ENCODE results near the gene XCL2.

DNA sequence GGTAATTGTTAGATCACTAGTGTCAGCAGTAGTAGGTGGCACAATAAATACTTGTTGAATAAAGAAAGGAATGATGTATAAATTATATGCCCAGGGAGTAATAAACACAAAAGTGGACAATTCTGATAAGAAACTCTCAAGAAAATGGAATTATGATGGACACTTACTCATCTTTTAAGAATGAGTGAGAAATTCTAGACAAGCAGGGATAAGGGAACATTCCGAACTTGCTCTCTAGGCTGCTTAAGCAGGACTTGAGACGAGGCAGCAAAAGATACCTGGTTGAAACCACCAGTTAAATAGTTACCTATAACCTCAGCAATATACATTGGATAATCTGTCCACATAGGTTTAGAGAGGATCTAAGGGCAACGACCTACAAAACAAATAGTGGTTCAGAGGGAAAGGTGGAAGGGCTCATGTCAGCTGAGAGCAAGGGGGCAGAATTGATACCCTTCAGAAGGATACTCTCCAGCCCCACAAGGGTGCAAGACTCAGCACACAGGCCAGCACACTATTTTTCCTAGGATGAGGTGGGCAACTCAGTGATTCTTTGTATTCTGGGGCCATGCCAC lies 46.3 kb downstream of the XCL2 start:
- TF ChIP-seq, protein P1, sequence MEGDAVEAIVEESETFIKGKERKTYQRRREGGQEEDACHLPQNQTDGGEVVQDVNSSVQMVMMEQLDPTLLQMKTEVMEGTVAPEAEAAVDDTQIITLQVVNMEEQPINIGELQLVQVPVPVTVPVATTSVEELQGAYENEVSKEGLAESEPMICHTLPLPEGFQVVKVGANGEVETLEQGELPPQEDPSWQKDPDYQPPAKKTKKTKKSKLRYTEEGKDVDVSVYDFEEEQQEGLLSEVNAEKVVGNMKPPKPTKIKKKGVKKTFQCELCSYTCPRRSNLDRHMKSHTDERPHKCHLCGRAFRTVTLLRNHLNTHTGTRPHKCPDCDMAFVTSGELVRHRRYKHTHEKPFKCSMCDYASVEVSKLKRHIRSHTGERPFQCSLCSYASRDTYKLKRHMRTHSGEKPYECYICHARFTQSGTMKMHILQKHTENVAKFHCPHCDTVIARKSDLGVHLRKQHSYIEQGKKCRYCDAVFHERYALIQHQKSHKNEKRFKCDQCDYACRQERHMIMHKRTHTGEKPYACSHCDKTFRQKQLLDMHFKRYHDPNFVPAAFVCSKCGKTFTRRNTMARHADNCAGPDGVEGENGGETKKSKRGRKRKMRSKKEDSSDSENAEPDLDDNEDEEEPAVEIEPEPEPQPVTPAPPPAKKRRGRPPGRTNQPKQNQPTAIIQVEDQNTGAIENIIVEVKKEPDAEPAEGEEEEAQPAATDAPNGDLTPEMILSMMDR (IDR thresholded peaks at IDR 0.05): no peak
- no peak for TF ChIP-seq EP300 (IDR thresholded peaks at IDR 0.05)
- no peak for TF ChIP-seq POLR2A (IDR thresholded peaks at IDR 0.05)
